Liver (tissue), 3 donors: ENCODE results near the gene PNKP.

Experiments
- EGR1 ChIP-seq, 2 donors: IDR thresholded peaks; 2 replicates each; pipeline ENCODE4 v1.6.1; 2016 to 2018; ENCODE audit warnings: antibody characterized with exemption in 2 of 2, low read depth in 2 of 2
- FOXA1 ChIP-seq: IDR thresholded peaks from 2 replicates; pipeline ENCODE4 v1.6.1; 2016; ENCODE audit warnings: antibody characterized with exemption
- HNF4G ChIP-seq: IDR thresholded peaks from 2 replicates; pipeline ENCODE4 v1.6.1; 2016; ENCODE audit warnings: antibody characterized with exemption
- JUND ChIP-seq, 2 donors: IDR thresholded peaks; 2 replicates each; pipeline ENCODE4 v1.6.1; 2016; ENCODE audit warnings: antibody characterized with exemption in 2 of 2
- NR2F2 ChIP-seq: IDR thresholded peaks from 2 replicates; pipeline ENCODE4 v1.6.1; 2016; ENCODE audit warnings: antibody characterized with exemption
- RAD21 ChIP-seq, 2 donors: IDR thresholded peaks; 2 replicates each; pipeline ENCODE4 v1.6.1; 2016; ENCODE audit warnings: antibody characterized with exemption in 2 of 2, mild to moderate bottlenecking in 2 of 2
- RXRA ChIP-seq, 2 donors: IDR thresholded peaks; 2 replicates each; pipeline ENCODE4 v1.6.1; 2017 to 2018; ENCODE audit warnings: antibody characterized with exemption in 2 of 2, mild to moderate bottlenecking in 1 of 2
- SP1 ChIP-seq: IDR thresholded peaks from 2 replicates; pipeline ENCODE4 v1.6.1; 2018; ENCODE audit warnings: antibody characterized with exemption, mild to moderate bottlenecking
- TAF1 ChIP-seq: conservative IDR thresholded peaks from 2 replicates; pipeline ENCODE4 v1.6.1; 2016; ENCODE audit warnings: antibody characterized with exemption, mild to moderate bottlenecking
- TF ChIP-seq, protein P1 (sequence below): fragments of 150-350 bp; IDR thresholded peaks from 2 replicates; pipeline ENCODE4 v1.5.1; 2017; ENCODE audit warnings: improper control_type of control experiment, low read depth, low read length; ENCODE audit not compliant: missing input control
- TF ChIP-seq, protein P2 (sequence below): IDR thresholded peaks from 2 replicates; pipeline ENCODE4 v1.6.1; 2016; ENCODE audit warnings: antibody characterized with exemption, mild to moderate bottlenecking
- TF ChIP-seq, protein P3 (sequence below): IDR thresholded peaks from 2 replicates; pipeline ENCODE4 v1.6.1; 2016; ENCODE audit warnings: antibody characterized with exemption
- TF ChIP-seq, protein P4 (sequence below): IDR thresholded peaks from 2 replicates; pipeline ENCODE4 v1.6.1; 2016; ENCODE audit warnings: antibody characterized with exemption
- donor health status: healthy.
- donor health status: healthy.

DNA sequence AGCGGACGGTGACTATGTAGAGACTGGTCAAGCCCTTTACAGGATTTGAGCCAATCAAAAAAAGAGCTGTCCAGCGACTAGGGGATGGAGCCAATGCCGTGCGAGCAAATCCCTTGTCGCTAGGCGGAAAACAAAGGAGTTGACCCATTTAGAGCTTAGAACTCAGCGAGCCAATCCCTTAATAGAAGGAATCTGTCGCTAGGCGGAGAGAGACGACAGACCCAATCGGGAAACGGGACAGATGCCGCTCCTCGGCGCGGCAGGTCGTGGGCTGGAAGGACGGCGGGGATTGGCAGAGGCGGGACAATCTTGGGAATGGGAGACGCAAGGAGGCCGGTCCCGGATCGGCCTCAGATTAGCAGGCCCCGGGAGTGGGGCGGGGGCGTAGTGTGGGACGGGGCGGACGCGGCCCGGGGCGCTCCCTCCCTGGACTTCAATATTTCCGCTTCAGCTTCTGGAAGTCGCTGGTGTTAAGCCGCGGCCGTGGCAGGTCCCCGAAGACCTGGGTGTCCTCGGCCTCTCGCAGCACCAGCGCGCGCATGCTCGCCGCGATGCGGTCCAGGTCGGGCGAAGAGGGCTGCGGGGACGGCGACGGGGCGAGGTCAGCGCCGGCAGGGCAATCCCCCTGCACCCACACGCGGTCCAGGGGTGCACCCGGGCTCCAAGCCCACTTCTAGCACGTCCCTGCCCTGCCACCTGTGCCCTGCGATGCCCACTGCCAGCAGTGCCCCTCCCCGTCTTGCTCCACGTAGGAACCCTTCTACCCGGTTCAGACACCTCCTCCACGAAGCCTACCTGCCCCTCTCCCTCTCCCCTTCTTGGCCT is 2.3 kb upstream of the PNKP start:
- TF ChIP-seq SP1 (peak; percentile 100), FOXA1 (no peak), NR2F2 (no peak), HNF4G (no peak), RAD21 (IDR thresholded peaks at IDR 0.05) (no peak), RXRA (IDR thresholded peaks at IDR 0.05) (peak in 1 of 2 donors; percentile 34), TAF1 (no peak), EGR1 (IDR thresholded peaks at IDR 0.05; ENCODE audit: low read depth in 2 of 2) (peak in 1 of 2 donors; percentile 64), JUND (IDR thresholded peaks at IDR 0.05) (peak in 1 of 2 donors; percentile 54)
- TF ChIP-seq, protein P1, sequence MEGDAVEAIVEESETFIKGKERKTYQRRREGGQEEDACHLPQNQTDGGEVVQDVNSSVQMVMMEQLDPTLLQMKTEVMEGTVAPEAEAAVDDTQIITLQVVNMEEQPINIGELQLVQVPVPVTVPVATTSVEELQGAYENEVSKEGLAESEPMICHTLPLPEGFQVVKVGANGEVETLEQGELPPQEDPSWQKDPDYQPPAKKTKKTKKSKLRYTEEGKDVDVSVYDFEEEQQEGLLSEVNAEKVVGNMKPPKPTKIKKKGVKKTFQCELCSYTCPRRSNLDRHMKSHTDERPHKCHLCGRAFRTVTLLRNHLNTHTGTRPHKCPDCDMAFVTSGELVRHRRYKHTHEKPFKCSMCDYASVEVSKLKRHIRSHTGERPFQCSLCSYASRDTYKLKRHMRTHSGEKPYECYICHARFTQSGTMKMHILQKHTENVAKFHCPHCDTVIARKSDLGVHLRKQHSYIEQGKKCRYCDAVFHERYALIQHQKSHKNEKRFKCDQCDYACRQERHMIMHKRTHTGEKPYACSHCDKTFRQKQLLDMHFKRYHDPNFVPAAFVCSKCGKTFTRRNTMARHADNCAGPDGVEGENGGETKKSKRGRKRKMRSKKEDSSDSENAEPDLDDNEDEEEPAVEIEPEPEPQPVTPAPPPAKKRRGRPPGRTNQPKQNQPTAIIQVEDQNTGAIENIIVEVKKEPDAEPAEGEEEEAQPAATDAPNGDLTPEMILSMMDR, result no peak
- TF ChIP-seq, protein P2, sequence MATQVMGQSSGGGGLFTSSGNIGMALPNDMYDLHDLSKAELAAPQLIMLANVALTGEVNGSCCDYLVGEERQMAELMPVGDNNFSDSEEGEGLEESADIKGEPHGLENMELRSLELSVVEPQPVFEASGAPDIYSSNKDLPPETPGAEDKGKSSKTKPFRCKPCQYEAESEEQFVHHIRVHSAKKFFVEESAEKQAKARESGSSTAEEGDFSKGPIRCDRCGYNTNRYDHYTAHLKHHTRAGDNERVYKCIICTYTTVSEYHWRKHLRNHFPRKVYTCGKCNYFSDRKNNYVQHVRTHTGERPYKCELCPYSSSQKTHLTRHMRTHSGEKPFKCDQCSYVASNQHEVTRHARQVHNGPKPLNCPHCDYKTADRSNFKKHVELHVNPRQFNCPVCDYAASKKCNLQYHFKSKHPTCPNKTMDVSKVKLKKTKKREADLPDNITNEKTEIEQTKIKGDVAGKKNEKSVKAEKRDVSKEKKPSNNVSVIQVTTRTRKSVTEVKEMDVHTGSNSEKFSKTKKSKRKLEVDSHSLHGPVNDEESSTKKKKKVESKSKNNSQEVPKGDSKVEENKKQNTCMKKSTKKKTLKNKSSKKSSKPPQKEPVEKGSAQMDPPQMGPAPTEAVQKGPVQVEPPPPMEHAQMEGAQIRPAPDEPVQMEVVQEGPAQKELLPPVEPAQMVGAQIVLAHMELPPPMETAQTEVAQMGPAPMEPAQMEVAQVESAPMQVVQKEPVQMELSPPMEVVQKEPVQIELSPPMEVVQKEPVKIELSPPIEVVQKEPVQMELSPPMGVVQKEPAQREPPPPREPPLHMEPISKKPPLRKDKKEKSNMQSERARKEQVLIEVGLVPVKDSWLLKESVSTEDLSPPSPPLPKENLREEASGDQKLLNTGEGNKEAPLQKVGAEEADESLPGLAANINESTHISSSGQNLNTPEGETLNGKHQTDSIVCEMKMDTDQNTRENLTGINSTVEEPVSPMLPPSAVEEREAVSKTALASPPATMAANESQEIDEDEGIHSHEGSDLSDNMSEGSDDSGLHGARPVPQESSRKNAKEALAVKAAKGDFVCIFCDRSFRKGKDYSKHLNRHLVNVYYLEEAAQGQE, result peak; percentile 63
- TF ChIP-seq, protein P3, sequence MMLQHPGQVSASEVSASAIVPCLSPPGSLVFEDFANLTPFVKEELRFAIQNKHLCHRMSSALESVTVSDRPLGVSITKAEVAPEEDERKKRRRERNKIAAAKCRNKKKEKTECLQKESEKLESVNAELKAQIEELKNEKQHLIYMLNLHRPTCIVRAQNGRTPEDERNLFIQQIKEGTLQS, result no peak
- TF ChIP-seq, protein P4, sequence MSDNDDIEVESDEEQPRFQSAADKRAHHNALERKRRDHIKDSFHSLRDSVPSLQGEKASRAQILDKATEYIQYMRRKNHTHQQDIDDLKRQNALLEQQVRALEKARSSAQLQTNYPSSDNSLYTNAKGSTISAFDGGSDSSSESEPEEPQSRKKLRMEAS, result peak; percentile 37
